Measurements from ENCODE around the gene CCDC192. TPM values are rescaled to one million over a fixed set of nuclear protein-coding genes. Genes with fewer than 3 reads are reported as not detected.

CCDC192 gene, protein sequence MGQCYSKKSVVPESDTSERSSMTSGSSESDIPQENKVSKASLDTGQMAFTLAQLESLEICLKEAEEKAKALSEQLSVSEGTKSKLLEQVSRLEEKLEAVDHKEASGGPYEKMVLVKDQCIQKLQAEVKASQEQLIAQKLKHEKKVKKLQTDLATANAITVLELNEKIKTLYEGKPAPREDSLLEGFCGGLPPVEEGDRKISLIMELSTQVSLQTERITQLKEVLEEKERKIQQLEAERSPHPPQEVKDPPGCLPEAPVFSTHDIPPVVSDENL
- polyA plus RNA-seq = not detected in 2 replicates
- not detected in 2 replicates for polyA minus RNA-seq

DNA sequence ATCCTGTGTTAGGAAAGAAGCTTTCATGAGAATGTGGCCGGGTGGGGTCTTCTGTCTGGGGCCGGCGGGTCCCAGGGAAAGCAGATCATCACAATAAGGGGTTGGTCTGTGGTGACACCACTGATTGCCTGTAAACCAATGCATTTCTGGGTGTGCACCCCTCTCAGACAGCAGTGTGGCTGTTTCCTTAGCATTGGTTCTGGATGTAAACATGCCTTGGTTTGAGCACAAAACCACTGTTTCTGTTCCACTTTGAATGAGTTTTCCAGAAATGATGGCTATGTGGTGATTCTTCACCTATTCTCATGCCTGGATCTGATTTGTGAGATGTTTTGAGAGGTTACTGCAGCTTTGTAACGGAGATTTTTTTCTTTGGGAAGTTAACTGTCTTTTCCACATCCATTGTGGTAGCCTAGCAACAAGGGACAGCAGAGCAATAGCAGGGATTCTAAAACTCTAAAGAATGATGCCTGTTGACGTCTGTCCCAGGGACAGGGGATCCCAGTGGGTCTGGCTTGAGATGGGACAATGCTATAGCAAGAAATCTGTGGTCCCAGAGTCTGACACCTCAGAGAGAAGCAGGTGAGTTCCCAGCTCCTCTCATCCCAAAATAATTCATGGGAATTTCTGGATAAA lies at the start of gene CCDC192:
CCDC192 (plus strand) TSS at position 466 of the 636 bp plus-strand sequence; CDS start at position 521, 55 bp downstream.
- TF ChIP-seq POLR2AphosphoS5 (IDR thresholded peaks at IDR 0.05) (no peak), SMC3 (conservative IDR thresholded peaks at IDR 0.05; ENCODE audit: poor library complexity) (no peak), RAD21 (conservative IDR thresholded peaks at IDR 0.05) (no peak), TAF1 (IDR thresholded peaks at IDR 0.05; ENCODE audit: low read depth) (no peak), EP300 (conservative IDR thresholded peaks at IDR 0.05; ENCODE audit: poor library complexity, severe bottlenecking) (no peak), MXI1 (conservative IDR thresholded peaks at IDR 0.05; ENCODE audit: poor library complexity, severe bottlenecking) (no peak), EZH2 (IDR thresholded peaks at IDR 0.05; ENCODE audit: borderline replicate concordance, insufficient read depth, low read length, poor library complexity, severe bottlenecking) (no peak)
- TF ChIP-seq, protein P1, sequence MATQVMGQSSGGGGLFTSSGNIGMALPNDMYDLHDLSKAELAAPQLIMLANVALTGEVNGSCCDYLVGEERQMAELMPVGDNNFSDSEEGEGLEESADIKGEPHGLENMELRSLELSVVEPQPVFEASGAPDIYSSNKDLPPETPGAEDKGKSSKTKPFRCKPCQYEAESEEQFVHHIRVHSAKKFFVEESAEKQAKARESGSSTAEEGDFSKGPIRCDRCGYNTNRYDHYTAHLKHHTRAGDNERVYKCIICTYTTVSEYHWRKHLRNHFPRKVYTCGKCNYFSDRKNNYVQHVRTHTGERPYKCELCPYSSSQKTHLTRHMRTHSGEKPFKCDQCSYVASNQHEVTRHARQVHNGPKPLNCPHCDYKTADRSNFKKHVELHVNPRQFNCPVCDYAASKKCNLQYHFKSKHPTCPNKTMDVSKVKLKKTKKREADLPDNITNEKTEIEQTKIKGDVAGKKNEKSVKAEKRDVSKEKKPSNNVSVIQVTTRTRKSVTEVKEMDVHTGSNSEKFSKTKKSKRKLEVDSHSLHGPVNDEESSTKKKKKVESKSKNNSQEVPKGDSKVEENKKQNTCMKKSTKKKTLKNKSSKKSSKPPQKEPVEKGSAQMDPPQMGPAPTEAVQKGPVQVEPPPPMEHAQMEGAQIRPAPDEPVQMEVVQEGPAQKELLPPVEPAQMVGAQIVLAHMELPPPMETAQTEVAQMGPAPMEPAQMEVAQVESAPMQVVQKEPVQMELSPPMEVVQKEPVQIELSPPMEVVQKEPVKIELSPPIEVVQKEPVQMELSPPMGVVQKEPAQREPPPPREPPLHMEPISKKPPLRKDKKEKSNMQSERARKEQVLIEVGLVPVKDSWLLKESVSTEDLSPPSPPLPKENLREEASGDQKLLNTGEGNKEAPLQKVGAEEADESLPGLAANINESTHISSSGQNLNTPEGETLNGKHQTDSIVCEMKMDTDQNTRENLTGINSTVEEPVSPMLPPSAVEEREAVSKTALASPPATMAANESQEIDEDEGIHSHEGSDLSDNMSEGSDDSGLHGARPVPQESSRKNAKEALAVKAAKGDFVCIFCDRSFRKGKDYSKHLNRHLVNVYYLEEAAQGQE (IDR thresholded peaks at IDR 0.05; ENCODE audit: borderline replicate concordance) = peak; percentile 72
- TF ChIP-seq, protein P2, sequence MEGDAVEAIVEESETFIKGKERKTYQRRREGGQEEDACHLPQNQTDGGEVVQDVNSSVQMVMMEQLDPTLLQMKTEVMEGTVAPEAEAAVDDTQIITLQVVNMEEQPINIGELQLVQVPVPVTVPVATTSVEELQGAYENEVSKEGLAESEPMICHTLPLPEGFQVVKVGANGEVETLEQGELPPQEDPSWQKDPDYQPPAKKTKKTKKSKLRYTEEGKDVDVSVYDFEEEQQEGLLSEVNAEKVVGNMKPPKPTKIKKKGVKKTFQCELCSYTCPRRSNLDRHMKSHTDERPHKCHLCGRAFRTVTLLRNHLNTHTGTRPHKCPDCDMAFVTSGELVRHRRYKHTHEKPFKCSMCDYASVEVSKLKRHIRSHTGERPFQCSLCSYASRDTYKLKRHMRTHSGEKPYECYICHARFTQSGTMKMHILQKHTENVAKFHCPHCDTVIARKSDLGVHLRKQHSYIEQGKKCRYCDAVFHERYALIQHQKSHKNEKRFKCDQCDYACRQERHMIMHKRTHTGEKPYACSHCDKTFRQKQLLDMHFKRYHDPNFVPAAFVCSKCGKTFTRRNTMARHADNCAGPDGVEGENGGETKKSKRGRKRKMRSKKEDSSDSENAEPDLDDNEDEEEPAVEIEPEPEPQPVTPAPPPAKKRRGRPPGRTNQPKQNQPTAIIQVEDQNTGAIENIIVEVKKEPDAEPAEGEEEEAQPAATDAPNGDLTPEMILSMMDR (IDR thresholded peaks at IDR 0.05; ENCODE audit: poor library complexity, severe bottlenecking) = no peak
- no peak within 1 kb of the TSS for H3K27ac ChIP-seq (ENCODE audit: low read length)
- no peaks in the 10 kb centered on the region for H4K20me1 ChIP-seq (ENCODE audit: insufficient read depth)
- no peak within 1 kb of the TSS for H2AFZ ChIP-seq (ENCODE audit: low read depth, low read length)
- no peak within 1 kb of the TSS for H3K4me3 ChIP-seq (ENCODE audit: low read length)
- H3K79me2 ChIP-seq (replicated peaks; ENCODE audit: insufficient read depth, low read length) = no peaks in the 10 kb centered on the region
- no peak within 1 kb of the TSS for H3K4me2 ChIP-seq (ENCODE audit: low read length)
- no peaks in the 10 kb centered on the region for H3K9me3 ChIP-seq (ENCODE audit: low read length)
- H3F3A ChIP-seq (ENCODE audit: insufficient read depth, low read length, poor library complexity, severe bottlenecking) = no peaks in the 10 kb centered on the region
- H3K9ac ChIP-seq (ENCODE audit: low read length) = no peak within 1 kb of the TSS
- H3K9me2 ChIP-seq (ENCODE audit: insufficient read depth, low read length) = no peaks in the 10 kb centered on the region
- no peaks in the 10 kb centered on the region for H3K36me3 ChIP-seq (ENCODE audit: insufficient read depth, low read length)
- no peaks in the 10 kb centered on the region for H3K27me3 ChIP-seq (ENCODE audit: insufficient read depth, low read depth, low read length)

DNA sequence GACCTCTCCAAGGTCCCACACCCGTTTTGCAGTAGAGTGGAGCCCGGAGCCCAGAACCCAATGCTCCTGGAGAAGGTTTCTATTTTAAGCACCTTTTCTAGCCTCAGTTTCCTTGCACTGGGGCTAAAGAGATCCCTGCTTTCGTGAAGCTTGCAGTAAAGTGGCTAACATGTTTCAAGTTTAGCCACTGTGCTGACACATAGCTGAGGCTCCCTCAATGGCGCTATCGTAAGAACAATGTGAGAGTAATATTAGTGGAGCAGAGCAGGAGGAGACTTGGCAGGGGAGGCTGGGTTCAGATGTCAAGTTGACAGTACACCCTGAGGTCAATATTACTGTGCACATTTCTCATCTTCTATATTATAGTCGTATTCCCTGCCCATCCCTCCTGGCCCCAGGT lies 46.4 kb upstream of the CCDC192 start:
- no peak overlapping the region for H2AFZ ChIP-seq (ENCODE audit: low read depth, low read length)
- TF ChIP-seq, protein P1 (IDR thresholded peaks at IDR 0.05; ENCODE audit: borderline replicate concordance) = no peak
- TF ChIP-seq RAD21 (conservative IDR thresholded peaks at IDR 0.05) (no peak), MXI1 (conservative IDR thresholded peaks at IDR 0.05; ENCODE audit: poor library complexity, severe bottlenecking) (no peak), TAF1 (IDR thresholded peaks at IDR 0.05; ENCODE audit: low read depth) (no peak), POLR2AphosphoS5 (IDR thresholded peaks at IDR 0.05) (no peak), EZH2 (IDR thresholded peaks at IDR 0.05; ENCODE audit: borderline replicate concordance, insufficient read depth, low read length, poor library complexity, severe bottlenecking) (no peak), EP300 (conservative IDR thresholded peaks at IDR 0.05; ENCODE audit: poor library complexity, severe bottlenecking) (no peak)
- TF ChIP-seq, protein P2 (IDR thresholded peaks at IDR 0.05; ENCODE audit: poor library complexity, severe bottlenecking) = no peak

More for the DNA sequence above, 46.4 kb upstream of the CCDC192 start:
- no peaks in the 10 kb centered on the region for H4K20me1 ChIP-seq (ENCODE audit: insufficient read depth)
- no peaks in the 10 kb centered on the region for H3K9me3 ChIP-seq (ENCODE audit: low read length)
- no peaks in the 10 kb centered on the region for H3K27me3 ChIP-seq (ENCODE audit: insufficient read depth, low read depth, low read length)
- no peak overlapping the region for H3K4me3 ChIP-seq (ENCODE audit: low read length)
- H3K9me2 ChIP-seq (ENCODE audit: insufficient read depth, low read length) = no peaks in the 10 kb centered on the region
- H3F3A ChIP-seq (ENCODE audit: insufficient read depth, low read length, poor library complexity, severe bottlenecking) = no peaks in the 10 kb centered on the region
- H3K9ac ChIP-seq (ENCODE audit: low read length) = no peak overlapping the region
- H3K36me3 ChIP-seq (ENCODE audit: insufficient read depth, low read length) = no peaks in the 10 kb centered on the region
- H3K4me2 ChIP-seq (ENCODE audit: low read length) = no peak overlapping the region
- H3K79me2 ChIP-seq (replicated peaks; ENCODE audit: insufficient read depth, low read length) = no peaks in the 10 kb centered on the region
- no peak overlapping the region for H3K27ac ChIP-seq (ENCODE audit: low read length)

Data from neural cell (in vitro differentiated cells).